HEK293T (cell line): ENCODE data around the gene GADD45A.

Experiments
- CTCF ChIA-PET: fragments of 350-600 bp; formaldehyde crosslinking; extraction: SDS; loops from one replicate; lab custom pipeline; 2021; ENCODE audit warnings: antibody characterized with exemption, inconsistent platforms; lab: Yijun Ruan, JAX
- POLR2A ChIA-PET: fragments of 350-600 bp; formaldehyde crosslinking; extraction: SDS; loops from one replicate; lab custom pipeline; 2020; ENCODE audit warnings: antibody characterized with exemption, inconsistent platforms; lab: Yijun Ruan, JAX
- DNase-seq: peaks from one replicate; pipeline ENCODE4 v3.0.0; 2012; ENCODE audit warnings: mixed read lengths; ENCODE audit errors: extremely low spot score
- ARNT ChIP-seq: fragments of 450-650 bp; IDR thresholded peaks from 2 replicates; pipeline ENCODE4 v1.6.1; 2017; ENCODE audit warnings: mild to moderate bottlenecking
- BHLHE40 ChIP-seq: fragments of 450-650 bp; IDR thresholded peaks from 2 replicates; pipeline ENCODE4 v1.6.1; 2016; ENCODE audit warnings: mild to moderate bottlenecking, moderate library complexity, borderline replicate concordance
- CTBP1 ChIP-seq: fragments of 450-650 bp; IDR thresholded peaks from 2 replicates; pipeline ENCODE4 v1.6.1; 2016; ENCODE audit warnings: borderline replicate concordance
- ELF4 ChIP-seq: fragments of 450-650 bp; IDR thresholded peaks from 2 replicates; pipeline ENCODE4 v1.6.1; 2017; ENCODE audit warnings: antibody characterized with exemption
- FOXA1 ChIP-seq: fragments of 450-650 bp; IDR thresholded peaks from 2 replicates; pipeline ENCODE4 v1.6.1; 2016; ENCODE audit warnings: mild to moderate bottlenecking
- FOXK2 ChIP-seq: fragments of 450-650 bp; IDR thresholded peaks from 2 replicates; pipeline ENCODE4 v1.6.1; 2016; ENCODE audit warnings: mild to moderate bottlenecking
- FOXM1 ChIP-seq: fragments of 450-650 bp; IDR thresholded peaks from 2 replicates; pipeline ENCODE4 v1.6.1; 2017; ENCODE audit warnings: mild to moderate bottlenecking, borderline replicate concordance
- HDGF ChIP-seq: fragments of 450-650 bp; IDR thresholded peaks from 2 replicates; pipeline ENCODE4 v1.6.1; 2017; ENCODE audit warnings: antibody characterized with exemption, borderline replicate concordance
- L3MBTL2 ChIP-seq: fragments of 450-650 bp; conservative IDR thresholded peaks from 2 replicates; pipeline ENCODE4 v1.6.1; 2016; ENCODE audit warnings: mild to moderate bottlenecking
- LEF1 ChIP-seq: fragments of 450-650 bp; IDR thresholded peaks from 2 replicates; pipeline ENCODE4 v1.6.1; 2017; ENCODE audit warnings: mild to moderate bottlenecking, borderline replicate concordance
- NFRKB ChIP-seq: fragments of 450-650 bp; IDR thresholded peaks from 2 replicates; pipeline ENCODE4 v1.6.1; 2016; ENCODE audit warnings: mild to moderate bottlenecking, moderate library complexity
- SP1 ChIP-seq: fragments of 450-650 bp; IDR thresholded peaks from 2 replicates; pipeline ENCODE4 v1.6.1; 2017
- SUZ12 ChIP-seq: fragments of 450-650 bp; IDR thresholded peaks from 2 replicates; pipeline ENCODE4 v1.6.1; 2016; ENCODE audit warnings: mild to moderate bottlenecking
- TARDBP ChIP-seq: fragments of 450-650 bp; IDR thresholded peaks from 2 replicates; pipeline ENCODE4 v1.6.1; 2016
- ZNF384 ChIP-seq: fragments of 450-650 bp; IDR thresholded peaks from 2 replicates; pipeline ENCODE4 v1.6.1; 2016
- TF ChIP-seq, protein P1 (sequence below): fragments of 450-650 bp; IDR thresholded peaks from 2 replicates; pipeline ENCODE4 v1.6.1; 2016

Gene GADD45A

DNA sequence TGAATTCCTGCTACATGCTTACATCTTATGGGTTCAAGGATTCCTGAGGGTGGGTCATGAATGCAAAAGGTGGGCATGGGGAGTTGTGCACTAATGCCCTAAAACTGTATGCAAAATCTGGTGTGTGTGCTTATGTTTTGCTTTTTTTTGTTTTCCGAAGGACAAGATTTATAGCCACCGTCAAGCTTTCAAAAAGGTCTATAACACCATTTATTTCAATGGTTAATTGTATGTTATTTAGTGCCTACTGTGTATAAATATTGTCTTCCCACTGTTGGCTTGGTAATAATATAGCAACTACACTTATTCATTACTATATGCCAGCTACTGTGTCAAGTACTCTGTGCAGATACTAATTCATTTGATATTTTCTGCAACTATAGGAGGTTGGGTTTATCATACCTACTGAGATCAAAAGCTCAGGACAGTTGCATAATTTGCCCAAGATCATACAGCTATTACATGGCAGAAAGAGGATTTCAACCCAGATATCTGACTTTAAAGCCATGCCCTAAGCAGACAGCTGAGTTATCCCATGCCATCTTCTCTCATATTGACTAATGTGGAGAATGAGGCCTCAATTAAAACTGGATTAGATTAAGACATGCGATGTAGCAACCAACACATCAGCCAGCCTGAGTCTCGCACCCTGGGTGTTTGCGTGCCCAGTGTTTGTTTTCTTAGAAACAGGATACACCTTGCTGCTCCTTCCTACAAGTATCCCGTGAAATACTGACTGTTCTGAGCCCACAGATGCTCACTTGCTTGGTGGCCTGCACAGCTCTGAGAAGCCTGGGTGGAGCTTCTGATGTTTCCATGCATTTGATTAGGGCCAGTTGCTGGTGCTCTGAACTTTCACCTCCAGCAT, 34.6 kb downstream of the GADD45A start:
- peak; percentile 59 for DNase-seq
- CTCF ChIA-PET: interaction anchor here (1.3 kb wide), 2 partner anchors 25 to 41 kb away, joined by 3 to 4 read pairs; no protein-coding TSS in a partner anchor
- TF ChIP-seq NFRKB: no peak
- TF ChIP-seq ARNT: peak; percentile 93
- no peak for TF ChIP-seq BHLHE40
- TF ChIP-seq, protein P1, sequence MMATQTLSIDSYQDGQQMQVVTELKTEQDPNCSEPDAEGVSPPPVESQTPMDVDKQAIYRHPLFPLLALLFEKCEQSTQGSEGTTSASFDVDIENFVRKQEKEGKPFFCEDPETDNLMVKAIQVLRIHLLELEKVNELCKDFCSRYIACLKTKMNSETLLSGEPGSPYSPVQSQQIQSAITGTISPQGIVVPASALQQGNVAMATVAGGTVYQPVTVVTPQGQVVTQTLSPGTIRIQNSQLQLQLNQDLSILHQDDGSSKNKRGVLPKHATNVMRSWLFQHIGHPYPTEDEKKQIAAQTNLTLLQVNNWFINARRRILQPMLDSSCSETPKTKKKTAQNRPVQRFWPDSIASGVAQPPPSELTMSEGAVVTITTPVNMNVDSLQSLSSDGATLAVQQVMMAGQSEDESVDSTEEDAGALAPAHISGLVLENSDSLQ: peak; percentile 67; the same call in 1 of the 2 replicates
- no peak for TF ChIP-seq HDGF
- POLR2A ChIA-PET: interaction anchor here (0.6 to 1.6 kb wide), 3 partner anchors 9 to 34 kb away, joined by 3 to 5 read pairs (median 4); partner anchors contain the start of gene GADD45A

DNA sequence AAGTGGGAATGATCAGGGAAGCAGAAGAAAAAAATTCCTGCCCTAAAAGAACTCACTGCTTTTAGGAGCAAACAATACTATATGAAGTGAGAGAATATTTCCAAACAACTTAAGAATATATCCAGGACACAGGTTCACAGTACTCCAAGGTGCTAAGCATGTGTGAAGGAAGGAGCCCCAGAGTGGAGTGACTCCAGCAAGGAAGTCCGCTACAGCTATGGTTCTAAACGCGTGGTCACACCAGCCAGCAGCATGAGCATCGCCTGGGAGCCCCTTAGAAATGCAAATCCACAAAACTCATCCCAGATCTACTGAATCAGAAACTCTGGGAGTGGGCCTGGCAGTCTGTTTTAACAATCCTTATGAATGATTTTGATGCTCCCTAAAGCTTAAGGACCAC, 36.1 kb downstream of the GADD45A start:
- POLR2A ChIA-PET: interaction anchor here (0.6 to 1.4 kb wide), 3 partner anchors 16 to 40 kb away, joined by 3 read pairs; no protein-coding TSS in a partner anchor
- CTCF ChIA-PET: interaction anchor here (0.5 to 1.3 kb wide), 2 partner anchors 34 to 39 kb away, joined by 3 to 4 read pairs; no protein-coding TSS in a partner anchor
- TF ChIP-seq NFRKB (no peak), CTBP1 (no peak)
- DNase-seq: no peak

DNA sequence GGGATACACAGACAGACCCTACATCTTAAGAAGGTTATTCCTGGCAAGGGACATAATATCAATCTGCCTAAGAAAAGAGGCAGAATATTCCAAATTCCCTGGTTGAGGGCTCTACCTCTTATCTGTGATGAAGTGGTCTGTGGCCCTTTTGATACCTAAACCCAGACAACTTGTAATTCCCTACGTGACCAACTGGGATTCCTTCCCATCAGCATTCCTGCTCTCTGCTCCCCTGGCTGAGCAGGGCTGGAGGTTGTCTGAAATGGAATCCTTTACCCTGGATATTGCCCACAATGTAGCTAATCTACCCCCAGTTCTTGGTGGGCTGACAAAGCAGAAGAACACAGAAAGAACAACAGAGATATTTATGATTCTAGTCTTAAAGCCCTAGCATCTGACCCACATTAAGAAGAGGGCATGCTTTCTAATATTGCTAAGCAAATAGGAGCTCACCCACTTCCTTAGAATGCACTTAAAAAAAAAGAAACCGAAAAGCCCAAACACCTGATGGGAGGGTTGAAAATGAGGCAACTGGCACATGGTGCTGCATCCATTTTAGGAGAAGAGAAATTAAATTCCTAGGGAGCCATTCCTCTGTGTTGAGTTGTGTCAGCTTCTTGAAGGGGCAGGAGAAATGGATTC, 36.8 kb downstream of the GADD45A start:
- ChIA-PET POLR2A (interaction anchor here (0.9 to 1.2 kb wide), 2 partner anchors 16 to 37 kb away, joined by 3 read pairs; no protein-coding TSS in a partner anchor), CTCF (interaction anchor here (0.5 to 0.8 kb wide), 4 partner anchors 9 to 169 kb away, joined by 3 to 6 read pairs (median 3); no protein-coding TSS in a partner anchor)
- DNase-seq: no peak
- TF ChIP-seq SUZ12 (no peak), L3MBTL2 (no peak), ZNF384 (no peak), BHLHE40 (no peak), FOXK2 (no peak), HDGF (no peak), LEF1 (no peak), ELF4 (no peak), SP1 (no peak), FOXA1 (no peak), CTBP1 (no peak), ARNT (no peak), FOXM1 (no peak), NFRKB (no peak), TARDBP (no peak)
- TF ChIP-seq, protein P1: no peak

DNA sequence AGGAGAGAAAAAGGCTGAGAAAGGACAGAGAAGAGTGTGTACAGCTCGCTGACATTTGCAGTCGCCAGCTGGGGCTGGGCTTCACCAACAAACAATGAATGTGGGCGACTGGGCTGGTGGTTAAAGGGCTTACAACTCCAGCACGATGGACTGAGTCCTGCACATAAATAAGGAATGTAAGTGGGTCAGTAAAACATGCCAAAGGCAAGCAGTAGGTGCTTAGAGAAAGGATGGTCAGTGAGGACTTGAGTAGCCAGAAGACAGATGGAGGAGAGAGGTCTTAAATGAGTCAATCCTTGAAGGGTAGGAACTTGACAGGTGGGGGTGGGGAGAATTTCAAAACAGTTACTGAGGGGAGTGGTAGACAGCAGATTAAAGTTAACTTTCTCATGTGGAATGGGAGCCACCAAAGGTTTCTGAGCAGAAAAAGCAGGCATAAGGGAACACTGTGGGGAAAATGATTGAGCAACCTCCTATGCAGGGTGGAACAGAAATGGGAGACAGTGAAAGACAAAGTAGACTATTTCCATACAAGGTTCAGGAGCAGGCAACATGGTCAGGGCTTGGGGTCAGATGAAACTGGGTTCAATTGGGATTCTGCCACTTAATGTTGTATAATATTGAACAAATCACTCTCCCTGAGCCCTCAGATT, 37.4 kb downstream of the GADD45A start:
- DNase-seq: no peak
- ChIA-PET POLR2A (interaction anchor here (0.9 kb wide), 1 partner anchor 38 kb away, joined by 3 read pairs; no protein-coding TSS in a partner anchor), CTCF (interaction anchor here (0.7 to 0.8 kb wide), 2 partner anchors 8 to 98 kb away, joined by 3 to 6 read pairs; no protein-coding TSS in a partner anchor)
- TF ChIP-seq LEF1 (no peak), NFRKB (no peak), ZNF384 (no peak), FOXM1 (no peak)
- TF ChIP-seq, protein P1: no peak

DNA sequence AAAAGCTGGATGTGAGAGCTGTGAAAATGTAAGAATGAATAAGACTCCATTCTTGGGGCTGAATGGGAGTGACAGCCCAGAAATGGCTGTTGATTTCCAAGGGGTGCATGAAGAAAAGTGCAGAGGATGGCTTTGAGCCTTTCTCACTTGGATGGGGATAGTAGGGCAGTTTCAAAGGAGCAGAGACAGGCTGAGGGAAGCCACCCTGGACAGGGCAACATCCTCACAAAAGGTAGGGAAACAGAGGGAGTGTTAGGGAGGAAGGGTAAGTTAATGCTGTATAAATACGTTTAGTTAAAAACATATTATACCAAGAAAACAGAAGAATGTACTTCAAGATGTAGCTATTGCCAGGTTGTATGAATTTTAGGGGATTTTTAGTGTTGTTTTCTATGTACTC, 38.1 kb downstream of the GADD45A start:
- POLR2A ChIA-PET: interaction anchor here (1.0 kb wide), 1 partner anchor 36 kb away, joined by 4 read pairs; no protein-coding TSS in a partner anchor
- CTCF ChIA-PET: no interaction called here
- DNase-seq: no peak
- TF ChIP-seq CTBP1 (no peak), SUZ12 (no peak), L3MBTL2 (no peak), ARNT (no peak), SP1 (no peak), FOXM1 (no peak), NFRKB (no peak), BHLHE40 (no peak), FOXK2 (no peak), TARDBP (no peak), ZNF384 (no peak), ELF4 (no peak), HDGF (no peak), FOXA1 (no peak), LEF1 (no peak)
- TF ChIP-seq, protein P1: no peak
